ENCODE data around the gene THOC2. TPM values are rescaled to one million over a fixed set of nuclear protein-coding genes. Genes with fewer than 3 reads are reported as not detected.
A peak's percentile ranks its signal among the peaks of the same experiment; 100 is the strongest.
"Not testable (repeated sequence)": the region's sequence is repeated elsewhere in the genome, so short reads cannot be mapped to it uniquely, and the experiment has no call there.

The THOC2 gene, protein sequence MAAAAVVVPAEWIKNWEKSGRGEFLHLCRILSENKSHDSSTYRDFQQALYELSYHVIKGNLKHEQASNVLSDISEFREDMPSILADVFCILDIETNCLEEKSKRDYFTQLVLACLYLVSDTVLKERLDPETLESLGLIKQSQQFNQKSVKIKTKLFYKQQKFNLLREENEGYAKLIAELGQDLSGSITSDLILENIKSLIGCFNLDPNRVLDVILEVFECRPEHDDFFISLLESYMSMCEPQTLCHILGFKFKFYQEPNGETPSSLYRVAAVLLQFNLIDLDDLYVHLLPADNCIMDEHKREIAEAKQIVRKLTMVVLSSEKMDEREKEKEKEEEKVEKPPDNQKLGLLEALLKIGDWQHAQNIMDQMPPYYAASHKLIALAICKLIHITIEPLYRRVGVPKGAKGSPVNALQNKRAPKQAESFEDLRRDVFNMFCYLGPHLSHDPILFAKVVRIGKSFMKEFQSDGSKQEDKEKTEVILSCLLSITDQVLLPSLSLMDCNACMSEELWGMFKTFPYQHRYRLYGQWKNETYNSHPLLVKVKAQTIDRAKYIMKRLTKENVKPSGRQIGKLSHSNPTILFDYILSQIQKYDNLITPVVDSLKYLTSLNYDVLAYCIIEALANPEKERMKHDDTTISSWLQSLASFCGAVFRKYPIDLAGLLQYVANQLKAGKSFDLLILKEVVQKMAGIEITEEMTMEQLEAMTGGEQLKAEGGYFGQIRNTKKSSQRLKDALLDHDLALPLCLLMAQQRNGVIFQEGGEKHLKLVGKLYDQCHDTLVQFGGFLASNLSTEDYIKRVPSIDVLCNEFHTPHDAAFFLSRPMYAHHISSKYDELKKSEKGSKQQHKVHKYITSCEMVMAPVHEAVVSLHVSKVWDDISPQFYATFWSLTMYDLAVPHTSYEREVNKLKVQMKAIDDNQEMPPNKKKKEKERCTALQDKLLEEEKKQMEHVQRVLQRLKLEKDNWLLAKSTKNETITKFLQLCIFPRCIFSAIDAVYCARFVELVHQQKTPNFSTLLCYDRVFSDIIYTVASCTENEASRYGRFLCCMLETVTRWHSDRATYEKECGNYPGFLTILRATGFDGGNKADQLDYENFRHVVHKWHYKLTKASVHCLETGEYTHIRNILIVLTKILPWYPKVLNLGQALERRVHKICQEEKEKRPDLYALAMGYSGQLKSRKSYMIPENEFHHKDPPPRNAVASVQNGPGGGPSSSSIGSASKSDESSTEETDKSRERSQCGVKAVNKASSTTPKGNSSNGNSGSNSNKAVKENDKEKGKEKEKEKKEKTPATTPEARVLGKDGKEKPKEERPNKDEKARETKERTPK (N-terminal part only)
- 213 TPM for total RNA-seq
- 33.6 TPM for polyA plus RNA-seq

DNA sequence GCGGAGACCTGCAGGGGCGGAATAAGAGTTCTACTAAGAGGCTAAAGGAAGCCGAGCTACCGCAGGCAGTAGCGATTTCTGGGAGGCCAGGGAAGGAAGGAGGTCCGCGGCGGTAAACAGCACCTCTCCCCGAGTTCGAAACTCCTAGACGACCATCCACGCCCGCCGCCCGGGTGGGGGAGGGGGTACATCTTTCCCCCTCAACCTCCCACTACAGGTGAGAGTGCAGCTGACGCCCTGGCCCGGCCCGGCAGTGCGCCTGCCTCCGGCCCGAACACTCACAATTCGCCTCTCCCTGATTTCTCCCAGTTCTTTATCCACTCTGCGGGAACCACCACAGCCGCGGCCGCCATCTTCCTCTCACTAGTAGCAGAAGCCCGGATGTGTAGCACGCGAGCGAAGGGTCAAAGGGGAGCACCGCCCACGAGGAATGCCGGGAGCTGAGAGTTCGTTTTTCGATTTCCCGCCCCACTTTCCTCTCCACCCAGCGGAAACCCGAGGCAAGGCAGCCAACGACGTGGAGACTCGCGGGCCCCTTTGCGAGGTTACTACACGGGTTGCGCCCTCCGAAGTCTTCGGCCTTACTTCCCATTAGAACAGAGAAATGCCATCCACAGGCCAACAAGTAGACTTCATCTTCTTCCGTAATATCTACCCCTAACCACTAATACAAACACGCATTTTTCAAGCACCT lies at the start of gene THOC2:
TSS of gene THOC2 (minus strand) at position 383 of the 694 bp plus-strand sequence. CDS start at position 353, 30 bp downstream.
- Histone ChIP-seq H3K4me1 (ENCODE audit: insufficient read depth) (no peaks in the 10 kb centered on the region), H3K4me3 (ENCODE audit: low read depth, low read length) (peak within 1 kb of the TSS; percentile 67), H3K27ac (ENCODE audit: low read depth) (peak within 1 kb of the TSS; percentile 74), H3K36me3 (ENCODE audit: insufficient read depth) (no peaks in the 10 kb centered on the region)
- DNase-seq (ENCODE audit: extremely low spot score): peak; percentile 36
- under 1% methylated on average over 49 of the region's 49 CpGs for WGBS

DNA sequence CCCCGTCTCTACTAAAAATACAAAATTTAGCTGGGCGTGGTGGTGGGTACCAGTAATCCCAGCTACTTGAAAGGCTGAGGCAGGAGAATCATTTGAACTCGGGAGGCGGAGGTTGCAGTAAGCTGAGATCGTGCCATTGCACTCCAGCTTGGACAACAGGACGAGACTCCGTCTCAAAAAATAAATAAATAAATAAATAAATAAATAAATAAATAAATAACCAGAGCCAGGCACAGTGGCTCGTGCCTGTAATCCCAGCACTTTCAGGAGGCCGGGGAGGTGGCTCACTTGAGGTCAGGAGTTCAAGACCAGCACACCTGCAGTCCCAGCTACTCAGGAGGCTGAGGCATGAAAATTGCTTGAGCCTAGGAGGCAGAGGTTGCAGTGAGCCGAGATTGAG lies 48.9 kb upstream of the THOC2 start:
- H3K36me3 ChIP-seq (ENCODE audit: insufficient read depth); H3K4me1 ChIP-seq (ENCODE audit: insufficient read depth); H3K4me3 ChIP-seq (ENCODE audit: low read depth, low read length); DNase-seq (ENCODE audit: extremely low spot score); H3K27ac ChIP-seq (ENCODE audit: low read depth): not testable (repeated sequence)
- WGBS: 91% methylated on average over 10 of the region's 10 CpGs

DNA sequence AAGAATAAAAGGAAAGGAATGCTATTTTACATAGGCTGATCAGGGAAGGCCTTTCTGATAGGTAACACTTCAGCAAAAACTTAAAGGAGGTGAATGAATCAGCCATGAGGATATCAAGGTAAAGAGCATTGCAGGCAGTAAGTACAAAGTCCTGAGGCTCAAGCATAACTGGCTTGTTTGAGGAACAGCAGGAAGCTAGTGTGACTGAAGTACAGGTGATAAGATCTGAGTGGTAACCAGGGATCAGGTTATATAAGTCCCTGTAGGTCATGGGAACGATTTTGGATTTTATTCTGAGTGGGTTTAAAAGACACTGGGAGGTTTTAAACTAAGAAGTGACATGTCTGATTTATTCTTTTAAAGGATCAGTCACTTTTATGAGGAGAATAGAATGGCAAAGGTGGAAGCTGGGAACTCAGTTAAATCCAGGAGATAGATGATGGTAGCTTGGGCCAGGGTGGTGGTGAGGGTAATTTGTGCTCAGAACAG lies 47.1 kb upstream of the THOC2 start:
- Histone ChIP-seq H3K4me1 (ENCODE audit: insufficient read depth) (no peaks in the 10 kb centered on the region), H3K36me3 (ENCODE audit: insufficient read depth) (no peaks in the 10 kb centered on the region), H3K4me3 (ENCODE audit: low read depth, low read length) (no peak overlapping the region), H3K27ac (ENCODE audit: low read depth) (no peak overlapping the region)
- 12% methylated on average over 1 of the region's 1 CpG for WGBS
- DNase-seq (ENCODE audit: extremely low spot score): no peak

DNA sequence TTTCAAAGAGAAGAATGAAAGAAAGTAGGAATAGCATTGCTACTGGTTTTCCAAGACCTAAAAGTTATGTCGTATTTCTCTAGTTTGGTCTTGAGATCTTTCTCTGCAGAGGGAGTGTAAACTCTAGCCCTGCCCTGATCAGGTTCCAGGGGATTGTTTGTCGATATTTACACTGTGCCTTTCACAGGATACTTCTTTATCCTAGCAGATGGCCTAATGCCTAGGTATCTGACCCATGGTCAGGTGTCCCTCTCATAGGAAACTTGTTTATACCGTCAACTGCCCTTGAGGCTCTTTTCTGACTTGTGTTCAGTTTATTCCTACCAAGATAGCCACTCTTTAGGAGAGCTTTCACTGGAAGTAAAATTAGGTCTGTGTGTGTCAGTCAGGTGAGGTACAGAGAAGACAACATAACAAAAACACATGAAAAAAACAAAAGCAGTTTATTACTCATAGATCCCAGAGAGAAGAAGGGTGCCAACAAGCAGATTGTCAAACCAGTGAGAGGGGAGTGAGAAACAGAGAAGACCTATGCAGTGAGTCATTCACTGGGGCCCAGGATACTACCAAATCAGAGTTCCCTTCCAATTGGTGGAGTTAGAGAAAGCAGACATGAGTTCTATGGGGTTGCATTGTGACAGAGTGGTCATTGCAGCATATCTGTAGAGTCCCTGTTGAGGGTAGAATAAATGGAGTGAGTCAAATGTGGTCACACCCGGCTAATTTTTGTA lies 40.6 kb upstream of the THOC2 start:
- 87% methylated on average over 4 of the region's 4 CpGs for WGBS
- Histone ChIP-seq H3K36me3 (ENCODE audit: insufficient read depth) (no peaks in the 10 kb centered on the region), H3K27ac (ENCODE audit: low read depth) (no peak overlapping the region), H3K4me1 (ENCODE audit: insufficient read depth) (no peaks in the 10 kb centered on the region), H3K4me3 (ENCODE audit: low read depth, low read length) (no peak overlapping the region)
- no peak for DNase-seq (ENCODE audit: extremely low spot score)

DNA sequence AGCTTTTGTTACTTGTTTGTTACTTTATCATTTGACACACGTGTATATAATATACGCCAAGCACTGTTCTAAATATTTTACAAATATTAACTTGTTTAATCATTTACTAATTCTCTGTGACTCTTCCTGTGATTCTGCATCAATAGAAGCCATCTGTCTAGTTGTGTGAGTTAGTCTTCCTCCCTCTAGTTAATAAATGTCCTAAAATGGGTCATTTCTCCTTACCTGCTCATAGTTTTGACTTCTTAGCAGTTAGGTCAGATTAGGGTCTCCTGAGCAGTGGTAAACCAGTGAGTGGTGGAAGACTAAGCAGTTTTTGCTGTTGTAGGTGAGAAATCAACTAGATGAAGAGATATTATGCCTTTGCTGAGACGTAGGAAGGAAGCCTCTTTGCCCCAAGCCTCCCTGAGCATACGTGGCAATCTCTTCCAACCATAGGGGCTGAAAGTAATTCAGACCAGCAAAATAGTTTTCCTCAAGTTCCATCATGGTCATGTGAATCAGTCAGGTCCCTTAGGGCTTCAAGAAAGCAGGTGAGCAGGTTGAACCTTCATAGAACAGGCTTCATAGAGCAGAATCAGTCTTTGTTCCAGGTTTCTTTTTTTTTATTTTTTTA lies 38.7 kb upstream of the THOC2 start:
- no peak for DNase-seq (ENCODE audit: extremely low spot score)
- no peak overlapping the region for H3K4me3 ChIP-seq (ENCODE audit: low read depth, low read length)
- H3K4me1 ChIP-seq (ENCODE audit: insufficient read depth): no peaks in the 10 kb centered on the region
- H3K36me3 ChIP-seq (ENCODE audit: insufficient read depth): no peaks in the 10 kb centered on the region
- 55% methylated on average over 4 of the region's 4 CpGs for WGBS
- no peak overlapping the region for H3K27ac ChIP-seq (ENCODE audit: low read depth)

DNA sequence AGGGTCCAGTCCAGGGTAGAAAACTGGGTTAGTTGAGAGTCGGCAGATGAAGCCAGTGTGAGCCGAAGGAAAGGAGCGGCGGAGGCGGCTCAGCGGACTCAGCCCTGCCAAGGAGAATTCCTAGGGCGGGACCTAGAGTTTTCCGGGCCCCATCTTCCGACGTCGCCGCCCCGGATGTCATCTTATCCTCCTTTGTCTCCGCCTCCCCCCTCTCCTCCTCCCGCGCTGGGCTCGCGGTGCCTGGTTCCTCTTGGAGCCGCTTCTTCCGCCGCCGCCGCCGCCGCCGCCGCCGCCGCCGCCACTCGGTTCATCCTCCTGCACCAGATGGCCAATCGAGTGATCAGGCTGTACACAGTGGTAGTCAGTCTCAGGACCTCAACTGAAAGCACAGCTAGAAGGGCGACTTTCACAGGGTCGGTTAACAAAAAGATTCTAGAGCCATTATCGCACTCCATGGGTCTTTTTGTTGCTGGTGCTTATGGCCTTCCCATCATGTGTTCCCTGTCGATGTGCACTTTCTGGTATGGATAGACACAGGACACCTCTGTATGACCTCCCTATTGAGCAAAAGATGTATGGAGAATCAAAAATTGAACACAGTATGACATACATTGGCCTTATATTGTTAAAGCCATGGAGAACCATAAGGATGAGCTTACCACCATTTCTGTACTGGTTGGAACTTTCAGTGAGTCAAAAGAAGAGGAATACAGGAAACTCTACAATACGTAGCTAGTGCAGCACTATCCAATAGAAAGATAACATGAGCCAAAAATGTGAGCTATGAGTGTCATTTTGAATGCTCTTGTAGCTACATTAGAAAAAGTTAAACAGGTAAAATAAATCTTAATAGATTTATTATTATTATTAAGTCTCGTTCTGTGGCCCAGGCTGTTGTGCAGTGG lies 32.4 kb upstream of the THOC2 start:
- H3K27ac ChIP-seq (ENCODE audit: low read depth): no peak overlapping the region
- H3K4me3 ChIP-seq (ENCODE audit: low read depth, low read length): peak overlapping the region; percentile 22
- H3K4me1 ChIP-seq (ENCODE audit: insufficient read depth): no peaks in the 10 kb centered on the region
- 7% methylated on average over 36 of the region's 38 CpGs for WGBS
- no peaks in the 10 kb centered on the region for H3K36me3 ChIP-seq (ENCODE audit: insufficient read depth)
- peak; percentile 66 for DNase-seq (ENCODE audit: extremely low spot score)

DNA sequence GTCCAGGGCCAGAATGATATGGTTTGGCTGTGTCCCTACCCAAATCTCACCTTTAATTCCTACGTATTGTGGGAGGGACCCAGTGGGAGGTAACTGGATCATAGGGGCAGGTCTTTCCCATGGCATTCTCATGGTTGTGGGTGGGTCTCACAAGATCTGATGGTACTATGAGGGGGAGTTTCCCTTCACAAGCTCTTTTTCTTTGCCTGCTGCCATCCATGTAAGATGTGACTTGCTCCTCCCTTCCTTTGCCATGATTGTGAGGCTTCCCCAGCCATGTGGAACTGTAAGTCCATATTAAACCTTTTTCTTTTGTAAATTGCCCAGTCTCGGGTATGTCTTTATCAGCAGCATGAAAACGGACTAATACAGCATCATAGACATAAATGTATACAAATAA lies 27.0 kb upstream of the THOC2 start:
- H3K36me3 ChIP-seq (ENCODE audit: insufficient read depth); H3K4me3 ChIP-seq (ENCODE audit: low read depth, low read length); H3K4me1 ChIP-seq (ENCODE audit: insufficient read depth); DNase-seq (ENCODE audit: extremely low spot score); H3K27ac ChIP-seq (ENCODE audit: low read depth): not testable (repeated sequence)
- WGBS: 81% methylated on average over 3 of the region's 3 CpGs

DNA sequence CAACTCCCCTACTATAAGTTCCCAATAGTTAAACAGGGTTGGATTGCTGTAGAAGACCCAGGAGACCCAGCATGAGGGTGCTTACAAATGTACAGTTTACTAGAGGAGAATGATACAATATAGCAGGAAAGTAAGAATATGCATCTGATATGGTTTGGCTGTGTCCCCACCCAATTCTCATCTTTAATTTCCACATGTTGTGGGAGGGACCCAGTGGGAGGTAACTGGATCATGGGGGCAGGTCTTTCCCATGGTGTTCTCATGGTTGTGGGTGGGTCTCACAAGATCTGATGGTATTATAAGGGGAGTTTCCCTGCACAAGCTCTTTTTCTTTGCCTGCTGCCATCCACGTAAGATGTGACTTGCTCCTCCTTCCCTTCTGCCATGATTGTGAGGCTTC lies 24.9 kb upstream of the THOC2 start:
- H3K36me3 ChIP-seq (ENCODE audit: insufficient read depth); DNase-seq (ENCODE audit: extremely low spot score); H3K27ac ChIP-seq (ENCODE audit: low read depth); H3K4me1 ChIP-seq (ENCODE audit: insufficient read depth); H3K4me3 ChIP-seq (ENCODE audit: low read depth, low read length): not testable (repeated sequence)
- WGBS: 88% methylated on average over 1 of the region's 1 CpG

DNA sequence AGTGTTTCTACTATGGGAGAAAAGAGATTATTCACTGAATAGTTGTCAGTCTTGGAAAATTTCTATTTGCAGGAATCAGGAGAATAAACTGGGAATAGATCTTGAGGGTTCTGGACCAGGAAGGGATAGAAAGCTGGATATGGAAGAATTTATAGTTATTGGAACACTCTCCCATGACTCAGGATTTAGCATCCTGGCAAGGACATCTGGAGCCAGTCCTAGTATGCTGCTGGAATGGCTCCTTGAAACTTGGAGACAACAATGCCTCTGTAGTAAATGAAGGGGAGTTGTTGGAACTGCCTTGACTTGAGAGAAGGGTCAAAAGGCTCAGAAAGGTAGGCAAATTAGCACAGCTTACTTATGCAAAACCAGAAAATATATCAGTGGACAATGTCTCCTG lies 23.5 kb upstream of the THOC2 start:
- H3K36me3 ChIP-seq (ENCODE audit: insufficient read depth): no peaks in the 10 kb centered on the region
- no peak for DNase-seq (ENCODE audit: extremely low spot score)
- H3K27ac ChIP-seq (ENCODE audit: low read depth): no peak overlapping the region
- H3K4me1 ChIP-seq (ENCODE audit: insufficient read depth): no peaks in the 10 kb centered on the region
- no peak overlapping the region for H3K4me3 ChIP-seq (ENCODE audit: low read depth, low read length)

DNA sequence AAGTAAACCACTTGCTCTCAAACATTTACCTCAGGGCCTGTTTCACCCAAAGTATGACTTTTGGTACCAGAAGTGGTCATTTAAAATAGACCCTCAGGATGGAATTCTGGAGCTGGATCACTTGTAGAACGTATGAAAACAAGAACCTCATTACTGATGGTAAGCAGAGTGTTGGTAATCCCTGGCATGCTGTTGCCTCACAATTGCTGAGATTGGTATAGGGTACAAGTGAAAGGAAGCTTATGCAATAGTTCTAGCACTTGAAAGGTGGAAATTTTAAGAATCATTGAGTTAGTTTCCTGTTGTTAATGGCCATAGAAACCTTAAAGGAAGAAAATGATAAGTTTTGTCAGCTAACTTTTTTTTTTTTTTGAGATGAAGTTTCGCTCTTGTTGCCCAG lies 22.3 kb upstream of the THOC2 start:
- H3K36me3 ChIP-seq (ENCODE audit: insufficient read depth): no peaks in the 10 kb centered on the region
- no peak overlapping the region for H3K27ac ChIP-seq (ENCODE audit: low read depth)
- no peaks in the 10 kb centered on the region for H3K4me1 ChIP-seq (ENCODE audit: insufficient read depth)
- 79% methylated on average over 2 of the region's 2 CpGs for WGBS
- DNase-seq (ENCODE audit: extremely low spot score): no peak
- H3K4me3 ChIP-seq (ENCODE audit: low read depth, low read length): no peak overlapping the region

DNA sequence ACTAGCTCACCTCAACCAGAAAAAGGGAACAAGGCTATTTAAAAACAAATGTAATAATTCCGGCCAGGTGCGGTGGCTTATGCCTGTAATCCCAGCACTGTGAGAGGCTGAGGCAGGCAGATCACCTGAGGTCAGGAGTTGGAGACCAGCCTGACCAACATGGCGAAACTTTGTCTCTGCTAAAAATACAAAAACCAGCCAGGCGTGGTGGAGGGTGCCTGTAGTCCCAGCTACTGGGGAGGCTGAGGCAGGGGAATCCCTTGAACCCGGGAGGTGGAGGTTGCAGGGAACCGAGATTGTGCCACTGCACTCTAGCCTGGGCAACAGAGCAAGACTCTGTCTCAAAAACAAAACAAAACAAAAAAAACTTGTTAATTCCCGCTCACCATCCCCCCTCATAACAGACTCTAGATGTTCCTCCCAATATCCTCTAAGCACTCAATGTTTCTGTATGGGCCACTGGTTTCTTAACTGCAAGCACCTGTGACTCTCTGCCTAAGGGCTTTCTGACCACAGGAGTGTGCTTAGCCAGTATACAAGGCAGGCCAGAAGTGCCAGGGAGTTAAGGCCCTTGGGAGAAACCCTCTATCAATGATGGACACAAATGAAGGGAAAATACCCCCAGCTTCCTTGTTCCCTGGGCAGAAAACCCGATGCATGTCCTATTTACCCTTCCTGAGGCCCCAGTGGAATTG lies 21.0 kb upstream of the THOC2 start:
- 93% methylated on average over 8 of the region's 8 CpGs for WGBS
- DNase-seq (ENCODE audit: extremely low spot score): no peak
- H3K27ac ChIP-seq (ENCODE audit: low read depth): no peak overlapping the region
- no peak overlapping the region for H3K4me3 ChIP-seq (ENCODE audit: low read depth, low read length)
- H3K36me3 ChIP-seq (ENCODE audit: insufficient read depth): no peaks in the 10 kb centered on the region
- H3K4me1 ChIP-seq (ENCODE audit: insufficient read depth): no peaks in the 10 kb centered on the region

Data from urinary bladder (tissue), 4 donors.